ENCODE measurements around the gene MGP.

The MGP gene

GRCh38 chr12:14873440-14874185 lies 12.0 kb downstream of the MGP start:
- WGBS (ENCODE audit: insufficient coverage), result 44% methylated on average over 1 of the region's 1 CpG
- CTCF ChIA-PET, result interaction anchor here (0.7 to 1.7 kb wide), 7 partner anchors 10 to 536 kb away, joined by 3 to 7 read pairs (median 4); no protein-coding TSS in a partner anchor

GRCh38 chr12:14871886-14872285 lies 13.8 kb downstream of the MGP start:
- CTCF ChIA-PET, result no interaction called here
- Histone ChIP-seq H3K36me3 (ENCODE audit: control insufficient read depth in 4 of 4, insufficient read depth in 4 of 4, low read length in 3 of 4) (no peaks in the 10 kb centered on the region), H3K9me3 (ENCODE audit: control extremely low read depth in 1 of 5, control insufficient read depth in 4 of 5, insufficient read depth in 2 of 5, low read depth in 1 of 5, low read length in 4 of 5) (peaks cover 0 to 8% (median 1%) of the 10 kb centered on the region in 5 experiments), H3K4me3 (ENCODE audit: control insufficient read depth in 1 of 7, extremely low read depth in 1 of 7, insufficient read depth in 4 of 7, low read depth in 2 of 7, low read length in 6 of 7) (no peak overlapping the region), H3K4me1 (ENCODE audit: control extremely low read depth in 1 of 4, control insufficient read depth in 4 of 4, insufficient read depth in 4 of 4, low read length in 3 of 4) (peaks cover 0 to 3% (median 0%) of the 10 kb centered on the region in 4 experiments), H3K27me3 (replicated peaks in 2 of 5; ENCODE audit: control insufficient read depth in 4 of 5, insufficient read depth in 5 of 5, low read length in 4 of 5) (no peaks in the 10 kb centered on the region), H3K27ac (ENCODE audit: insufficient read depth in 1 of 2, low read depth in 1 of 2, low read length in 2 of 2, poor library complexity in 1 of 2, severe bottlenecking in 2 of 2) (no peak overlapping the region)
- DNase-seq, result no peak
- POLR2A ChIA-PET, result no interaction called here
- no CpG with 5 or more reads among the region's 1 CpG for WGBS (ENCODE audit: insufficient coverage)

More at GRCh38 chr12:14873440-14874185, 12.0 kb downstream of the MGP start:
- H3K27me3 ChIP-seq (replicated peaks in 2 of 5; ENCODE audit: control insufficient read depth in 4 of 5, insufficient read depth in 5 of 5, low read length in 4 of 5), result no peaks in the 10 kb centered on the region
- no peak overlapping the region for H3K27ac ChIP-seq (ENCODE audit: insufficient read depth in 1 of 2, low read depth in 1 of 2, low read length in 2 of 2, poor library complexity in 1 of 2, severe bottlenecking in 2 of 2)
- POLR2A ChIA-PET, result no interaction called here
- peaks cover 0 to 3% (median 0%) of the 10 kb centered on the region in 4 experiments for H3K4me1 ChIP-seq (ENCODE audit: control extremely low read depth in 1 of 4, control insufficient read depth in 4 of 4, insufficient read depth in 4 of 4, low read length in 3 of 4)
- no peaks in the 10 kb centered on the region for H3K36me3 ChIP-seq (ENCODE audit: control insufficient read depth in 4 of 4, insufficient read depth in 4 of 4, low read length in 3 of 4)
- H3K9me3 ChIP-seq (ENCODE audit: control extremely low read depth in 1 of 5, control insufficient read depth in 4 of 5, insufficient read depth in 2 of 5, low read depth in 1 of 5, low read length in 4 of 5), result no peaks in the 10 kb centered on the region
- no peak overlapping the region for H3K4me3 ChIP-seq (ENCODE audit: control insufficient read depth in 1 of 7, extremely low read depth in 1 of 7, insufficient read depth in 4 of 7, low read depth in 2 of 7, low read length in 6 of 7)
- DNase-seq, result peak in 2 of 3 donors; percentile 48 to 64

GRCh38 chr12:14871247-14871646 lies 14.4 kb downstream of the MGP start:
- CTCF ChIA-PET, result no interaction called here
- DNase-seq, result peak in 1 of 3 donors; percentile 5
- no peaks in the 10 kb centered on the region for H3K36me3 ChIP-seq (ENCODE audit: control insufficient read depth in 4 of 4, insufficient read depth in 4 of 4, low read length in 3 of 4)
- H3K4me1 ChIP-seq (ENCODE audit: control extremely low read depth in 1 of 4, control insufficient read depth in 4 of 4, insufficient read depth in 4 of 4, low read length in 3 of 4), result peaks cover 0 to 3% (median 0%) of the 10 kb centered on the region in 4 experiments
- H3K9me3 ChIP-seq (ENCODE audit: control extremely low read depth in 1 of 5, control insufficient read depth in 4 of 5, insufficient read depth in 2 of 5, low read depth in 1 of 5, low read length in 4 of 5), result peaks cover 0 to 12% (median 1%) of the 10 kb centered on the region in 5 experiments
- no CpG with 5 or more reads among the region's 1 CpG for WGBS (ENCODE audit: insufficient coverage)
- H3K4me3 ChIP-seq (ENCODE audit: control insufficient read depth in 1 of 7, extremely low read depth in 1 of 7, insufficient read depth in 4 of 7, low read depth in 2 of 7, low read length in 6 of 7), result no peak overlapping the region
- POLR2A ChIA-PET, result no interaction called here
- H3K27ac ChIP-seq (ENCODE audit: insufficient read depth in 1 of 2, low read depth in 1 of 2, low read length in 2 of 2, poor library complexity in 1 of 2, severe bottlenecking in 2 of 2), result no peak overlapping the region
- H3K27me3 ChIP-seq (replicated peaks in 2 of 5; ENCODE audit: control insufficient read depth in 4 of 5, insufficient read depth in 5 of 5, low read length in 4 of 5), result no peaks in the 10 kb centered on the region

GRCh38 chr12:14868916-14869506 lies 16.6 kb downstream of the MGP start:
- peaks cover 0 to 12% (median 1%) of the 10 kb centered on the region in 5 experiments for H3K9me3 ChIP-seq (ENCODE audit: control extremely low read depth in 1 of 5, control insufficient read depth in 4 of 5, insufficient read depth in 2 of 5, low read depth in 1 of 5, low read length in 4 of 5)
- H3K4me1 ChIP-seq (ENCODE audit: control extremely low read depth in 1 of 4, control insufficient read depth in 4 of 4, insufficient read depth in 4 of 4, low read length in 3 of 4), result peaks cover 0 to 3% (median 0%) of the 10 kb centered on the region in 4 experiments
- no peak overlapping the region for H3K4me3 ChIP-seq (ENCODE audit: control insufficient read depth in 1 of 7, extremely low read depth in 1 of 7, insufficient read depth in 4 of 7, low read depth in 2 of 7, low read length in 6 of 7)
- H3K36me3 ChIP-seq (ENCODE audit: control insufficient read depth in 4 of 4, insufficient read depth in 4 of 4, low read length in 3 of 4), result no peaks in the 10 kb centered on the region
- no peak for DNase-seq
- H3K27me3 ChIP-seq (replicated peaks in 2 of 5; ENCODE audit: control insufficient read depth in 4 of 5, insufficient read depth in 5 of 5, low read length in 4 of 5), result no peaks in the 10 kb centered on the region
- WGBS (ENCODE audit: insufficient coverage), result 100% methylated on average over 3 of the region's 3 CpGs
- ChIA-PET POLR2A (no interaction called here), CTCF (interaction anchor here (1.0 to 2.2 kb wide), 4 partner anchors 9 to 20 kb away, joined by 3 to 5 read pairs (median 3); no protein-coding TSS in a partner anchor)
- no peak overlapping the region for H3K27ac ChIP-seq (ENCODE audit: insufficient read depth in 1 of 2, low read depth in 1 of 2, low read length in 2 of 2, poor library complexity in 1 of 2, severe bottlenecking in 2 of 2)

GRCh38 chr12:14860490-14860889 lies 25.2 kb downstream of the MGP start:
- no peaks in the 10 kb centered on the region for H3K36me3 ChIP-seq (ENCODE audit: control insufficient read depth in 4 of 4, insufficient read depth in 4 of 4, low read length in 3 of 4)
- no peak overlapping the region for H3K4me3 ChIP-seq (ENCODE audit: control insufficient read depth in 1 of 7, extremely low read depth in 1 of 7, insufficient read depth in 4 of 7, low read depth in 2 of 7, low read length in 6 of 7)
- peak in 1 of 3 donors; percentile 9 for DNase-seq
- POLR2A ChIA-PET, result no interaction called here
- peaks cover 0 to 2% (median under 1%) of the 10 kb centered on the region in 4 experiments for H3K4me1 ChIP-seq (ENCODE audit: control extremely low read depth in 1 of 4, control insufficient read depth in 4 of 4, insufficient read depth in 4 of 4, low read length in 3 of 4)
- peaks cover 0 to 11% (median 3%) of the 10 kb centered on the region in 5 experiments for H3K9me3 ChIP-seq (ENCODE audit: control extremely low read depth in 1 of 5, control insufficient read depth in 4 of 5, insufficient read depth in 2 of 5, low read depth in 1 of 5, low read length in 4 of 5)
- CTCF ChIA-PET, result interaction anchor here (0.6 to 1.3 kb wide), 2 partner anchors 9 to 128 kb away, joined by 3 read pairs; no protein-coding TSS in a partner anchor
- H3K27ac ChIP-seq (ENCODE audit: insufficient read depth in 1 of 2, low read depth in 1 of 2, low read length in 2 of 2, poor library complexity in 1 of 2, severe bottlenecking in 2 of 2), result no peak overlapping the region
- no peaks in the 10 kb centered on the region for H3K27me3 ChIP-seq (replicated peaks in 2 of 5; ENCODE audit: control insufficient read depth in 4 of 5, insufficient read depth in 5 of 5, low read length in 4 of 5)

GRCh38 chr12:14858513-14858912 lies 27.1 kb downstream of the MGP start:
- peaks cover 0 to 8% (median 1%) of the 10 kb centered on the region in 4 experiments for H3K4me1 ChIP-seq (ENCODE audit: control extremely low read depth in 1 of 4, control insufficient read depth in 4 of 4, insufficient read depth in 4 of 4, low read length in 3 of 4)
- H3K27ac ChIP-seq (ENCODE audit: insufficient read depth in 1 of 2, low read depth in 1 of 2, low read length in 2 of 2, poor library complexity in 1 of 2, severe bottlenecking in 2 of 2), result no peak overlapping the region
- H3K36me3 ChIP-seq (ENCODE audit: control insufficient read depth in 4 of 4, insufficient read depth in 4 of 4, low read length in 3 of 4), result no peaks in the 10 kb centered on the region
- peaks cover 0 to 11% (median 3%) of the 10 kb centered on the region in 5 experiments for H3K9me3 ChIP-seq (ENCODE audit: control extremely low read depth in 1 of 5, control insufficient read depth in 4 of 5, insufficient read depth in 2 of 5, low read depth in 1 of 5, low read length in 4 of 5)
- CTCF ChIA-PET, result no interaction called here
- no peak overlapping the region for H3K4me3 ChIP-seq (ENCODE audit: control insufficient read depth in 1 of 7, extremely low read depth in 1 of 7, insufficient read depth in 4 of 7, low read depth in 2 of 7, low read length in 6 of 7)
- POLR2A ChIA-PET, result no interaction called here
- 100% methylated on average over 1 of the region's 1 CpG for WGBS (ENCODE audit: insufficient coverage)
- H3K27me3 ChIP-seq (replicated peaks in 2 of 5; ENCODE audit: control insufficient read depth in 4 of 5, insufficient read depth in 5 of 5, low read length in 4 of 5), result no peaks in the 10 kb centered on the region
- DNase-seq, result no peak
